LNCaP clone FGC (cell line): ENCODE results near the gene GPR157.

Experiments
- DNase-seq: peaks from one replicate; pipeline ENCODE4 v3.0.0-alpha.2; 2011; ENCODE audit warnings: low read depth
- H3K4me3 ChIP-seq: 2 replicates; pipeline ENCODE4 v1.5.1; 2011; ENCODE audit warnings: mild to moderate bottlenecking, low read depth, low read length, control low read depth
- CTCF ChIP-seq: IDR thresholded peaks from 2 replicates; pipeline ENCODE4 v1.5.1; 2012; ENCODE audit warnings: mild to moderate bottlenecking; ENCODE audit not compliant: control insufficient read depth, insufficient read depth; ENCODE audit errors: extremely low read depth

Gene GPR157

GRCh38 chr1:9070486-9070885, 58.4 kb downstream of the GPR157 start:
- H3K4me3 ChIP-seq: no peak overlapping the region
- peak; percentile 71 for DNase-seq
- TF ChIP-seq CTCF: no peak

GRCh38 chr1:9069326-9070100, 59.4 kb downstream of the GPR157 start, which contains the start of gene SLC2A5:
Gene SLC2A5 (minus strand): TSS chr1:9069635. CDS start chr1:9069536, 99 bp downstream.
- no peak for TF ChIP-seq CTCF
- H3K4me3 ChIP-seq: no peak within 1 kb of the TSS
- DNase-seq: no peak

- TF ChIP-seq CTCF: no peak
- no peak overlapping the region for H3K4me3 ChIP-seq
- no peak for DNase-seq
Measured at GRCh38 chr1:9068981-9069325, 59.9 kb downstream of the GPR157 start.

- no peak overlapping the region for H3K4me3 ChIP-seq
- no peak for TF ChIP-seq CTCF
- no peak for DNase-seq
Measured at GRCh38 chr1:9066945-9067807, 61.7 kb downstream of the GPR157 start.

GRCh38 chr1:9065213-9065751, 63.6 kb downstream of the GPR157 start:
- DNase-seq: no peak
- H3K4me3 ChIP-seq: no peak overlapping the region
- TF ChIP-seq CTCF: no peak

GRCh38 chr1:9062846-9063245, 66.1 kb downstream of the GPR157 start:
- H3K4me3 ChIP-seq: no peak overlapping the region
- no peak for DNase-seq
- no peak for TF ChIP-seq CTCF
